Astrocyte (in vitro differentiated cells and primary cell): ENCODE results near the gene RAPGEF5.

ENCODE experiments used
- EZH2 ChIP-seq: IDR thresholded peaks from 2 replicates; pipeline ENCODE4 v1.6.1; 2012; ENCODE audit warnings: mild to moderate bottlenecking, low read length, inconsistent platforms; ENCODE audit not compliant: insufficient read depth
- TF ChIP-seq, protein P1 (sequence below): IDR thresholded peaks from 2 replicates; pipeline ENCODE4 v1.5.1; 2011; ENCODE audit warnings: low read depth, mild to moderate bottlenecking, inconsistent platforms, low read length, moderate library complexity; ENCODE audit not compliant: insufficient read depth

DNA sequence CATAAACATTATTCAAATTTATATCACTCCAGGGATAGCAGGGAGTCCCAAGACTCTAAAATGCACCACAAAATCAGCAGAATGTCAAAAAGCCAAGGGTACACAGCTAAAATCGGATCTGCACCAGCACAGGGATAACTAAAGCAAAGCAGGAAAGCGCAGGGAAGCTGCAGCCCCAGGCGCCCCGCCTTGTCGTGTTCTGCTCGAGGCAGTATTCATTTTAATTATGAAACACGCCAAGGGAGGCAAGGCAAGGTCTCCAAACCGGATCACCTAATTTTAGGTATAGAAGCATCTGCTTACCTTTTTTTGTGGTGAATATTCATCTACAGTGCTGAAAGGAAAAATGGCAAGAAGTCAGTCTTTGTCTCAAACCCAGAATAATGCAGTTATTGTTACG, 199.4 kb downstream of the RAPGEF5 start:
- TF ChIP-seq, protein P1, sequence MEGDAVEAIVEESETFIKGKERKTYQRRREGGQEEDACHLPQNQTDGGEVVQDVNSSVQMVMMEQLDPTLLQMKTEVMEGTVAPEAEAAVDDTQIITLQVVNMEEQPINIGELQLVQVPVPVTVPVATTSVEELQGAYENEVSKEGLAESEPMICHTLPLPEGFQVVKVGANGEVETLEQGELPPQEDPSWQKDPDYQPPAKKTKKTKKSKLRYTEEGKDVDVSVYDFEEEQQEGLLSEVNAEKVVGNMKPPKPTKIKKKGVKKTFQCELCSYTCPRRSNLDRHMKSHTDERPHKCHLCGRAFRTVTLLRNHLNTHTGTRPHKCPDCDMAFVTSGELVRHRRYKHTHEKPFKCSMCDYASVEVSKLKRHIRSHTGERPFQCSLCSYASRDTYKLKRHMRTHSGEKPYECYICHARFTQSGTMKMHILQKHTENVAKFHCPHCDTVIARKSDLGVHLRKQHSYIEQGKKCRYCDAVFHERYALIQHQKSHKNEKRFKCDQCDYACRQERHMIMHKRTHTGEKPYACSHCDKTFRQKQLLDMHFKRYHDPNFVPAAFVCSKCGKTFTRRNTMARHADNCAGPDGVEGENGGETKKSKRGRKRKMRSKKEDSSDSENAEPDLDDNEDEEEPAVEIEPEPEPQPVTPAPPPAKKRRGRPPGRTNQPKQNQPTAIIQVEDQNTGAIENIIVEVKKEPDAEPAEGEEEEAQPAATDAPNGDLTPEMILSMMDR: no peak
- TF ChIP-seq EZH2: no peak
